Measurements from ENCODE around the gene FBXL16. TPM values are rescaled to one million over a fixed set of nuclear protein-coding genes. Genes with fewer than 3 reads are reported as not detected.

Gene FBXL16
- total and polyA plus RNA-seq, 9 of the 15 experiments (the other 6 are each of a cell fraction or from before 2014, with no cell fraction given): 0.21 to 8.2 (median 1.7) TPM

DNA sequence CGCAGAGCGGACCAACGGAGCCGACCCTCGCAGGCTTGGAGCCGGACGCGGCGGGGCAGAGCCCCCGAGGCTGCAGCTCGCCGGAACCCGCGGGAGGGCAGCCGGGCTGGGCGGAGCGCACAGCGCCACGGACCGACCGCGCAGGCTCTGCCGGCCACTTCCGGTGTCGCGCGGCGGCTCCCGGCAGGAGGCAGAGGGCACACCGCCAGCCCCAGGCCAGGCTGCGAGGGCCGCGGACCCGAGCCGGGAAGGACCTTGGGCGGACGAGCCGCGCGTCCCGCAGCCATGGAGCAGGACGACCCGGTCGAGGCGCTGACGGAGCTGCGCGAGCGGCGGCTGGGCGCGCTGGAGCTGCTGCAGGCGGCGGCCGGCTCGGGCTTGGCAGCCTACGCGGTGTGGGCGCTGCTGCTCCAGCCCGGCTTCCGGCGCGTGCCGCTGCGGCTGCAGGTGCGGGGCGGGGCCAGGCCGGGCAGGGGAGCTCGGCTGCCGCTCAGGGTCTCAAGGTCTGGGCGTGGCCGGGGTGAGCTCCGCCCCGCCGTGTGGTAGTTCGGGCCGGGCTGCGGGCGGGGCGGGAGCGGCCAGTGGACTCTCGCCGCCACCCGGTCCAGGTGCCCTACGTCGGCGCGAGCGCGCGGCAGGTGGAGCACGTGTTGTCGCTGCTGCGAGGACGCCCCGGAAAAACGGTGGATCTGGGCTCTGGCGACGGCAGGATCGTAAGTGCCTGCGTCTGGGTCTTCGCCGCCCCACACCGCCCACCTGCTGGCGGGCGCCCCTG lies 15.6 kb upstream of the FBXL16 start, which contains the start of gene ANTKMT (continued):
- TF ChIP-seq, protein P1, sequence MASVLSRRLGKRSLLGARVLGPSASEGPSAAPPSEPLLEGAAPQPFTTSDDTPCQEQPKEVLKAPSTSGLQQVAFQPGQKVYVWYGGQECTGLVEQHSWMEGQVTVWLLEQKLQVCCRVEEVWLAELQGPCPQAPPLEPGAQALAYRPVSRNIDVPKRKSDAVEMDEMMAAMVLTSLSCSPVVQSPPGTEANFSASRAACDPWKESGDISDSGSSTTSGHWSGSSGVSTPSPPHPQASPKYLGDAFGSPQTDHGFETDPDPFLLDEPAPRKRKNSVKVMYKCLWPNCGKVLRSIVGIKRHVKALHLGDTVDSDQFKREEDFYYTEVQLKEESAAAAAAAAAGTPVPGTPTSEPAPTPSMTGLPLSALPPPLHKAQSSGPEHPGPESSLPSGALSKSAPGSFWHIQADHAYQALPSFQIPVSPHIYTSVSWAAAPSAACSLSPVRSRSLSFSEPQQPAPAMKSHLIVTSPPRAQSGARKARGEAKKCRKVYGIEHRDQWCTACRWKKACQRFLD (CRISPR knock-in tag; IDR thresholded peaks at IDR 0.05): 0 out of 2 replicates have a peak, but pooled peaks have one; percentile 49
- no peak for TF ChIP-seq CREB5 (CRISPR knock-in tag; IDR thresholded peaks at IDR 0.05)
- no peak for TF ChIP-seq HLTF (IDR thresholded peaks at IDR 0.05)
- TF ChIP-seq HNRNPL (IDR thresholded peaks at IDR 0.05; ENCODE audit: low read depth, low read length): peak; percentile 89
- peak; percentile 92 for TF ChIP-seq CXXC5 (CRISPR knock-in tag; IDR thresholded peaks at IDR 0.05)
- no peak for TF ChIP-seq ZNF518B (CRISPR knock-in tag; IDR thresholded peaks at IDR 0.05)
- no peak for TF ChIP-seq SRSF7 (optimal IDR thresholded peaks at IDR 0.05; ENCODE audit: low read depth, low read length)
- TF ChIP-seq ZNF124 (CRISPR knock-in tag; IDR thresholded peaks at IDR 0.05): no peak
- no peak for TF ChIP-seq HDAC2 (IDR thresholded peaks at IDR 0.05)
- TF ChIP-seq RFX5 (IDR thresholded peaks at IDR 0.05; ENCODE audit: low read depth, low read length): no peak
- TF ChIP-seq SMAD3 (CRISPR knock-in tag; conservative IDR thresholded peaks at IDR 0.05): no peak
- TF ChIP-seq PURB (CRISPR knock-in tag; IDR thresholded peaks at IDR 0.05; ENCODE audit: low read depth): no peak
- no peak for TF ChIP-seq ZNF41 (CRISPR knock-in tag; conservative IDR thresholded peaks at IDR 0.05)
- TF ChIP-seq ETS2 (tag; IDR thresholded peaks at IDR 0.05; ENCODE audit: borderline replicate concordance, poor library complexity, severe bottlenecking): peak; percentile 71
- no peak for TF ChIP-seq ZNF764 (CRISPR knock-in tag; IDR thresholded peaks at IDR 0.05; ENCODE audit: low read depth)
- TF ChIP-seq TAF9B (IDR thresholded peaks at IDR 0.05; ENCODE audit: partially characterized antibody): no peak
- TF ChIP-seq ZNF134 (CRISPR knock-in tag; conservative IDR thresholded peaks at IDR 0.05): no peak
- TF ChIP-seq ZNF384 (IDR thresholded peaks at IDR 0.05; ENCODE audit: low read depth, low read length): no peak
- TF ChIP-seq HNRNPK (IDR thresholded peaks at IDR 0.05; ENCODE audit: low read depth, low read length, poor library complexity, severe bottlenecking): no peak
- TF ChIP-seq FOXA3 (CRISPR knock-in tag; conservative IDR thresholded peaks at IDR 0.05 in 1 of 2, IDR thresholded peaks at IDR 0.05 in 1 of 2): no peak; a peak in 1 of 4 replicates
- TF ChIP-seq FOXA1 (IDR thresholded peaks at IDR 0.05; ENCODE audit: borderline replicate concordance): no peak

Measured in K562 (cell line).